Fibroblast of peridontal ligament (primary cell): ENCODE results near the gene MCF2L.

Experiments
- DNase-seq: peaks from one replicate; pipeline ENCODE4 v3.0.0-alpha.2; 2010; ENCODE audit errors: extremely low read depth

MCF2L gene

DNA sequence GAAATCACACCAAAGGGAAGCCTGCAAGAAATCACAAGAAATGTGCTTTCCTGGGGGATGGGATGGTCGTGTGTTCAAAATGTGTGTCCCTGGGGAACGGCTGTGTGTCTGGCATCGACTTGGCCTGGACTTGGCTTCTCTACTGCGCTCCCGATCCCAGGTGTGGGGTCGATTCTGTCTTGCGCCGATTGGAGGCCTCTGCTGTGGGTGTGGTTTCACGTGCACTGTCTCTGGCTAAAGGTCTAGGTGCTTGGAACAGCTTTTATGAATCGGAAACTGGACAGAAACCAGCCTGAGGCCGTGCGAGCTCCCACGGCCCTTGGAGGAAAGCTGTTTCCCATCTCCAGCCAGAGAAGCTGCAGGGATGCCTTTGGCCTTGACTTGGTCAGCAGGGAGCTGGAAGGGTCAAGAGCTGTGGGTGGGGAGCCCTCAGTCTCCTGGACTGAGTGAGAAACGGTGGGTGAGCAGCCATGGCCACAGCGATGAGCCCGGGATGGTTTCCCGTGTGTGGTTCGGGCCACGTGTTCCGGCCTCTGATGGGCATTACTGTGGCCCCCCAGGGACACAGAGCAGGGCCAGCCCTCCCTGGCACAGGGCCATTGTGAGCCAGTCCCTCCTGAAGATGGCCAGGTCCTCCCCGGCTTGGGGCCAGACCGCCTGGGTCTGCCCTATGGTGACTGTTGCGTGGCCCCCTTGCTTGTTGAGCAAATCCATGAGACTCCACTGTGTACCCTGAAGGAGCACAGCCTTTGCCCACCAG is 29.7 kb downstream of the MCF2L start:
- DNase-seq: no peak

DNA sequence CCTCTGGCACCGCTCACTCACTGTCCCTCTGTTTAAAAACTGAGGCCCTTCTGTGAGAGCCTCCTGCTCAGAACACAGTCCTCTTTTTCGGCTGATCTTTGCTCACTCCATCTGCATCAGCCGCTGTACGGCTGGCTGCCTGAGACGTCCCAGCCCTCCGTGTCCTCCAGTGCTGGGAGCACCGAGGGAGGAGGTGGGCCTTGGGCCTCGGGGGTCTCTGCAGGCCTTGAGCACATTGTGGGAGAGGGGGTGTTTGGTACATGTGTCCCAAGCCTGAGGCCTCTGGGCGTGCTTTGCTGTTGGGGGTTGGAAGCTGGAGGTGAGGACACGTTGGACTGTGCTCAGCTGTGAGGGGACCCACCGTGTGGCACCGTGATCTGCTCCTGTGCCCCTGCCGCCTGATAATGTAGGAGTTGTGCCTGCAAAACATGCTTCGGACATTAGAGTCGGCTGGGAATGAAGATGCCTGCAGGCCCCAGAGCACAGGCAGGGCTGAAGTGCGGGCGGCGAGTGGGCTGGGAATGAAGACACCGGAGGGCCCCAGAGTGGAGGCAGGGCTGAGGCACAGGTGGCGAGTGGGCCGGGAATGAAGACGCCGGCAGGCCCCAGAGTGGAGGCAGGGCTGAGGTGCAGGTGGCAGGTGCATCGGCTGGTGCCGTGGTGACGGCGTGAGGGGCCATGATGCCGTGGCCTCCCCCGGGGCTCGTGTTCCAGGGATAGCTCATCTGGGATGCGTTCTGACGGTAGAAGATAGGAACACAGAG is 30.6 kb downstream of the MCF2L start:
- DNase-seq: no peak

DNA sequence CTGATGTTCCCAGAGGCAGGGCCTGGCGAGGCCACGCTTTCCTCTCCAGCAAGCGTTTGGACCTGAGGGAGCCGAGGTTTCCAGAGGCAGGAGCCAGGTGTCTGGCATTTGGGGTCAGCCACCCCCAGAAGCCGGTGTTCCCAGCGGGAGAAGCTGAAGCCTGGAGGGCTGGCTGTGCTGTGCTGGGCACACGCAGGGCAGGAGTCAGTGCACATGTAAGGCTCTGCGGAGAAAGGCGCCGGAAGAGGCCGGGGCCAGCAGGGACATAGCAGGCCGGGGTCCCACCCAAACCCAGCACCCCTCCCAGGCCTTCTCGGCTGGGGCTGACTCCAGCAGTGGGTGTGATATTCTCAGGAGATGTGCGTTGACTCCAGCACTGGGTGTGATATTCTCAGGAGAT is 31.6 kb downstream of the MCF2L start:
- DNase-seq: no peak

DNA sequence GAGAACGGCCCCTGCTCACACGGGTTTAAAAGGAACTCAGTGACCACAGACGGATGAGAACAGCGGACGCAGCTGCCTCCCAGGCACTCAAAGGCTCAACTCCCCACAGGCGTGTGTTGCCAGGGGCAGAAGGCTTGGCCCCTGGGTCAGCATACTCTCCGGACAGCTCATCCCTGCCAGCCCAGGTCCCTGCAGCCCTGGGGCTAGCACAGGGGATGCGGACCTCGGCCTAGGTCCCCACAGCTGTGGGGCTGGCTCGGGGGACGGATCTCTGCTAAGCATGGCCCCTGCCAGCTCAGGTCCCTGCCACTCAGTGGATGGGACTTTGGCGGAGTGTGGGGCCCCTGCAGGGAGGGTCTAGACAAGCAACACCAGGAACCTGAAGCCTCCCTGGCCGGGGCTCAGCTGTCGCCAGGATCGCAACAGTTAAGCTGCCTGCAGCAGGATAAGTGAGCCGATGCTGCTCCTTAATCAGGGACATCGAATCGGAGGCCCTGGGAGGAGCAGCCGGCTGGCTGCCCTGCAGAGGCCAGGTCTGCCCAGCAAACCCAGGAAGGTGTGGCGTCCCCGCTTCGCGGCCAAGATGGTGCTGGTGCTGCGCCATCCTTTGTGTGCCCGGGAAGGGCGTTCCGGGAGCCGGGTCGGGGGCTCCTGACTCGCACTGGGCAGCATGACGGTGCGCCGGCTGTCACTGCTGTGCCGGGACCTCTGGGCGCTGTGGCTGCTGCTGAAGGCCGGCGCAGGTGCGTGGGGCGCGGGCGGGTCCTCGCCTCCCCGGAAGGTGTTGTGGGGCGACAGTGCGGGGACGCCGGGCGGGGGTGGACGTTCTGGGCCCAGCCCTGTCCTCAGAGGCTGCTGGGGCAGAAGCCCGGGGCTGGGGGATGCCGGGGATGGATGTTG is 32.5 kb downstream of the MCF2L start:
- DNase-seq: no peak

DNA sequence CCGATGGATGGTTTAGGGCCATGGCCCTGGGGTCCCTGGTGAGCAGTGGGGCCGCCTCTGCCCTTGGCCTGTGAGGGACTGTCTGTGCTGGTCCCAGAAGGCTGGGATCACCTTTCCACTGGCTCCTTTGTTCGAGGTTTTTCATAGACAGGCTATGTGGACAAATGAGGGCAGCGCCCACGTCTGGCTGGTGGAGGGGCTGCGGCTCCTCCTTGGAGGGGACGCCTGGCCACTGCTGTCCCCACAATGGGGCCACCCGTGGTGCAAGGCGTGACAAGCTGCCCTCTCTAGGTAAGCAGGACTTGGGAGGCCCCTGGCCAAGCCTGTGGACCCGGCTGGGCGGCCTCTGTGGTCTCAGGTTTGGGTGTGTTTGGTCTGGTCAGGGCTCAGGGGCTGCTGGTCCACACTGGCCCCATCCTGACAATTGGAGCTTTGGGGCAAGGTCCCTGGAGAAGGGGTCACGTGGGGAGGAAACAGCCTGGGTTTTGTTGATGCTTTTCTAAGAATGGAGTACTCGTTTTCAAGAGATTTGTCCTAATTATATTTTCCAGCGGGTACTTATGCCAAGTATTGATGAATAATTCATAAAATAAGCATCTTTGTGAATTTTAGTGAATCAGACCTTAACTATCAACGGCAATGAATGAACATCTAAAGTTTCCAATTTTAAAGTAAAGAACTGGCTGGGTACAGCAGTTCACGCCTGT is 33.3 kb downstream of the MCF2L start:
- no peak for DNase-seq

DNA sequence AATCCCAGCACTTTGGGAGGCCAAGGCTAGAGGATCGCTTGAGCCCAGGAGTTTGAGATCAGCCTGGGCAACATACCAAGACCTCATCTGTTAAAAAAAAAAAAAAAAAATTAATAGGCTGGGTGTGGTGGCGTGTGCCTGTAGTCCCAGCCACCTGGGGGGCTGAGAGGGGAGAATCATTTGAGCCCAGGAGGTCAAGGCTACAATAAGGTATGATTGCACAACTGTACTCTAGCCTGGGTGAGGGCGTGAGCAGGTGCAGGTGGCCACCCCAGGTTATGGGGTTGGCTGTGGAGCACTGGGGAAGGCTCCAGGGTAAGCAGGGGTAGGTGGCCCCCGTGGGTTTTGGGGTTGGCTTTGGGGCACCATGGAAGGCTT is 33.9 kb downstream of the MCF2L start:
- DNase-seq: no peak

DNA sequence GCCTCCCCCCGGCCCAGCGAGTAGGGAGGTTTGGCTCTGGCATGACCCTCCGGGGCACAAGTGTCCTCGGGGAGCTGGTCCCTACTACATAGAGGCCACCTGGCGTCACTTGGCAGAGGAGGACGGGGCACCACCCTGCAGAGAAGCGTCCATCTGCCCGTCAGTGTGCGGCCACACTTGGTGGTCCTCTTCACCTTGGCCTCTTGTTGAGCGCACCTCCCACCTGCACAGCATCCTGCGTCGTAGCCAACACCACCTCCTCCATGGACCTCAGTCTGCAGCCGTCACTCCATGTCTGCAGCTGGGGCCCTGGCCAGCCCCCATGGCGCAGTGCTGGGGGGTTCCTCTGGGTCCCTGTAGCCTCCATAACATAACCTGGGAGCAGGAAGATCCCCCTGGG is 35.1 kb downstream of the MCF2L start:
- DNase-seq: no peak

DNA sequence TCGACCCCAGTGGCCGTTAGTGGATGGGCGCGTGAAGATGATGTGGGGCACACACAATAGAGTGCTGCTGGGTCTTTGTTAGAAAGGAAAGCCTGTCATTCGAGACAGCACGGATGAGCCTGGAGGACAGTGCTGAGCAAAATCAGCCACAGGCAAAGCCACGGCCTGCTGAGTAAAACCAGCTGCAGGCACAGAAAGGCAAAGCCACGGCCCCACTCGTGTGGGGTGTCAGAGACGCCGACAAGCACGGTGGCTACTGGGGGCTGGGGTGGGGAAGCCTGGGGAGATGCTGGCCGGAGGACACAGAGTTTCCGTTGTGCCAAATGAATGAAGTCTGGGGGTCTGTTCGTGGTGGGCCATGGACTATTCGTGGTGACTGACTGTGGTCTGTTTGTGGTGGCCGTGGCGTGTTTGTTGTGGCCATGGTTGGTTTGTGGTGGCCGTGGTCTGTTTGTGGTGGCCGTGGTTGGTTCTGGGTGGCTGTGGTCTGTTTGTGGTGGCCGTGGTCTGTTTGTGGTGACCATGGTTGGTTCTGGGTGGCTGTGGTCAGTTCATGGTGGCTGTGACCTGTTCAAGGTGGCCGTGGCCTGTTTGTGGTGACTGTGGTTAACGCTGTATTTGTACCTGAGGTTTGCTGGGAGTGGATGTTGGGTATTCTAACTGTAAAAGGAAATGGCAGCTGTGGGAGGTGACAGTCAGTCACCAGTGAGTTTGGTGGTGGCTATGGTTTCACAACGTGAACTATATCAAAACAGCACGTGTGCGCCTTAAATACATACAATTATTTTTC is 36.3 kb downstream of the MCF2L start:
- no peak for DNase-seq

DNA sequence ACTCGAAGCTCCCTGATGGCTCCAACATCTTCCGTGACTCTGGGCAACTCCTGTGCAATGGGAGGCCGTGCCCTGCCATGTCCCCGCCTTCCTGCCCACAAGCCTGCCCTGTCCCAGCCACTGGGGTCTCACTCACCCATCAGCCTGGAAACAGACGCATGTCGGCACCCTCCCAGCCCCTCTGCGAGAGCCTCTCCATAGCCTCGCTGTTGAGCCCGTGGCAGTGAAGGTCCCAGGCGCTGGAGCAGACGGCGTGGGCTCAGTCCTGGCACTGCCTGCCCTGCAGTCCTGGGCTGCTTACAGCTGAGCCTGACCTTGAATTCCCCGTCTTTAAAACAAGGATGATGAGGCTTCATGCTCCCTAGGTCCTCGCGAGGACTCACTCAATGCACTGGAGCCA is 37.0 kb downstream of the MCF2L start:
- no peak for DNase-seq

DNA sequence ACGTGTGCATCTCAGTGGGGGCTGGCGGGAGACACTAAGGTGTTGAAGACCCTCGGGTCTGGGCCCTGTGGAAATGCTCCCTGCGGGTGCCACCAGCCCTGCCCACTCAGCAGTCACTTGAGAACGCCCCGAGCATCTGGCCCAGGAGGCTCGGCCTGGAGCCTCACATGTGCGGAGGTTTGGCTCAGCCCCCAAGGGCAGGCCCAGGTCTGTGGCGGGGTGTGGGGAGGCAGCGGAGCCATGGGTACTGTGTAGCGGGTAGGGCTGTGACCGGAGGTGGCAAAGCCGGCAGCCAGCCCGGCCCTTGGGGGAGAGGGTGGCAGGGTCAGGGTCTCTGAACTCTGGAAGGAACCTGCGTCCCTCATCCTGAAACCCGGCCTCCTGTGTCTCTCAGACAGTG is 37.6 kb downstream of the MCF2L start:
- no peak for DNase-seq

DNA sequence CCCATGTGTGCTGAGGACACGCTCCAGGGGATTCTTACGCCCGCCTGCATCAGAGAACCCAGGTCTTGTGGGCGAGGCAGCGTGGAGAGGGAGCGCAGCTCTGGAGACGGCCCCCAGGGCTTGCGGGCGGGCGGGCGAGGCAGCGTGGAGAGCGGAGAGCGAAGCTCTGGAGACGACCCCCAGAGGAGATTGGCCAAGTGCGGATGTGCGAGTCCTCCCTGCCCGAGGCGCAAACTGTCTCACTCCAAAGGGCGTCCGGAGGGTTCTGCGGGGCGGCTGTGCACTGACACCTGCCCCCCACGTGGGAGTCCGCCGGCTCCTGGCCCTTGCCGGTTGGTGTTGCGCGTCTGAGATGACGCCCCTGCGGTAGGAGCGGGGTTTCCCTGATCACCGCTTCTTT is 39.8 kb downstream of the MCF2L start:
- DNase-seq: no peak

DNA sequence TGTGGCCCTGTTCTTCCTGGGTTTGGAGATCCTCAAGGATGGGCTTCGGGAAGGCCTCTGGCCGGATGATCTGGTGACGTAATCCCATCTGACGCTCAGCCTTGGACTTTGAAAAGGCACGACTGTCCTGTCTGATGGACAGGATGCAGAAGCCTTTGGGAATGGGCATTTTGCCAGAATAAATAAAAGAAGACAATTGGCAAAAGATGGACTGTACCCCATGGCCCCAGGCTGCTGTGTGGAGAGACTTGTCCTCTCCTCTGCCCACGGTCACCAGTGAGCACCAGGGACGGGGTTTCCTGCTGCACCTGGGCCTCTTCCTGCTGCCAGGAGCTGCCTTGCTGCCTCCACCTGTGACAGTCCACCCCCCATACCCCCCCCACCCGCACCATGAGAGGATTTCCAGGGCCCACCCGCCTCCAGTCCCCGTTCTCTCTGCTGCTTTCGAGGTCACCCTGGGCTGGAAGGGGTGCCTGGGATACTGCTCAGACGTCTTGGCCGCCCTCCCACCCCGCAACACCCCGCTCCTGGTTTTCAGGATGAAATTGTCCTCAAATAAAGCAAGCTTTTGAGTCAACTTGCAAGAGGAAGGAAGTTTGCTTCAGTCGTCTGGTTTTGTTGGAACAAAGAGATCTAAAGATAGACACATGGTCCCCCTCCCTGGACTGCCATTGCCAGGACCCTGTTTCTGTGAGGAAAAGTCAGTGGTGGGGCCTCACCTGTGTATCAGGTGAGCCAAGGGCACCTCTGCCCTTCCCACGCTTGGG is 40.9 kb downstream of the MCF2L start:
- DNase-seq: no peak

DNA sequence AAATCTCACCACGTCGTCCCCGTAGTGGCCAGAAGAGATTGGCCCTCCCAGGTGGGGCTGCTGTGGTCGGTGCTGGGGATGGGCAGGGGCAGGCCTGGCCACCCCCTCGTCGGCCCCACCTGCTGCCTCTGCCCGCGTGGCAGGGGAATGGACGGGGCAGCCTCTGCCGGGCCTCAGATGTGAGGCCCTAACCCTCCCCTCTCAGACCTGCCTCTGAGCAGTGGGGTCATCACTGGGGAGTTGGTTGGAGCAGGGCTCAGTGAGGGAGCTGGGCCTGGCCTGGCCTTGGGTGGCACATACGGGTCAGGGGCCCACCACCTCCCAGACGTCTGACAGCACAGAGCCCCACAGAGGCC is 41.5 kb downstream of the MCF2L start:
- no peak for DNase-seq

DNA sequence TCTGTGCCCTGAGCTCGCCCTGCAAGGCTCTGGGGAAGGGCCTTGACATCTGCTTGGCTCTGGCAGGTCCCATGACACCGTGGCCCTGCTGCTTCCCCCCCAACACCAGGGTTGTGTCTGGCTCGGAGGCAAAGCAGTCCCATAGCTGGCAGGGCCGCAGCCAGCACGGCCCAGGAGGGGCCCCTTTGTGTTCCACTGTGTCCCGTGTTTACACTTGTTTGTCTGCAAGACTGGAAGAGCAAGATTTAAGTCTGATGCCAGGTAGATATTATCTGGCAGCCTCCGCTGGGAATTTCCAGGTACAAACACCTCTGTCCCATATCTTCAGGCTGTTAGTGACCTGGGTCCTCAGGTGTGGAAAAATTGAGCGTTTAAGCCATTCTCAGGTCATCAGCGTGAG is 44.3 kb downstream of the MCF2L start:
- DNase-seq: no peak

DNA sequence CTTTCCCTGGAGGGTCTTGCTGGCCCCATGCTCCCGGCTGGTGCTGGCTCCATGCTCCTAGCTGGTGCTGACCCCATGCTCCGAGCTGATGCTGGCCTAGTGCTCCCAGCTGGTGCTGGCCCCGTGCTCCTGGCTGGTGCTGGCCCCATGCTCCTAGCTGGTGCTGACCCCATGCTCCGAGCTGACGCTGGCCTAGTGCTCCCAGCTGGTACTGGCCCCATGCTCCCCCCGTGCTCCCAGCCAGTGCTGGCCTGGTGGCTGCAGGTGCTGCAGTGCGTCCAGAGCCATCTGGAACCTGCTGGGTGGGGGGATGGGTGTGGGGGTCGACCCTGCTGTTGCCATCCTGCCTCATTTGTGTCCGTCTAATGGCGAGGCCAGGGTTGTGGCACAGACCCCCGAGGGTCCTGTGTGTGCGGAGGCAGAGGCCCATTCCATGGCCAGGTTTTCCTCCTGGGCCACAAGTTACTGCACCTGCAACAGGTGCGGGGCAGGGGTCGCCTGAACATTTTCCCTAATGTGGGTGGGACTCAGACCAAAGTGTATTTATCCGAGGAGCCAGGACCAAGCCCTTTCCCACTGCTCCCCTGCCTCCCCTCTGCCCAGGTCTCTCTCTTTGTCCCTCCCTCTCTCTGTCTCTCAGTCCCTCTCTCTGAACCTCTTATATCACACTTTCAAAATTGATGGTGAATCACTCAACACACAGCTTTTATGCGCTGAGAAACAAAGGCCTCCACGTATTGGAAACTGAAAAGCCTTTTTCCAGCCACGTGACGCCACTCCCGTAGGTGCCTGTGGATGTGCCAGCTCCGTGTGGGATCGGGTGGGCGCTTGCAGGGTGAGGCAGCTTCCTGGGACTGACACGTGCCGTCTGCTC is 45.1 kb downstream of the MCF2L start:
- DNase-seq: no peak

DNA sequence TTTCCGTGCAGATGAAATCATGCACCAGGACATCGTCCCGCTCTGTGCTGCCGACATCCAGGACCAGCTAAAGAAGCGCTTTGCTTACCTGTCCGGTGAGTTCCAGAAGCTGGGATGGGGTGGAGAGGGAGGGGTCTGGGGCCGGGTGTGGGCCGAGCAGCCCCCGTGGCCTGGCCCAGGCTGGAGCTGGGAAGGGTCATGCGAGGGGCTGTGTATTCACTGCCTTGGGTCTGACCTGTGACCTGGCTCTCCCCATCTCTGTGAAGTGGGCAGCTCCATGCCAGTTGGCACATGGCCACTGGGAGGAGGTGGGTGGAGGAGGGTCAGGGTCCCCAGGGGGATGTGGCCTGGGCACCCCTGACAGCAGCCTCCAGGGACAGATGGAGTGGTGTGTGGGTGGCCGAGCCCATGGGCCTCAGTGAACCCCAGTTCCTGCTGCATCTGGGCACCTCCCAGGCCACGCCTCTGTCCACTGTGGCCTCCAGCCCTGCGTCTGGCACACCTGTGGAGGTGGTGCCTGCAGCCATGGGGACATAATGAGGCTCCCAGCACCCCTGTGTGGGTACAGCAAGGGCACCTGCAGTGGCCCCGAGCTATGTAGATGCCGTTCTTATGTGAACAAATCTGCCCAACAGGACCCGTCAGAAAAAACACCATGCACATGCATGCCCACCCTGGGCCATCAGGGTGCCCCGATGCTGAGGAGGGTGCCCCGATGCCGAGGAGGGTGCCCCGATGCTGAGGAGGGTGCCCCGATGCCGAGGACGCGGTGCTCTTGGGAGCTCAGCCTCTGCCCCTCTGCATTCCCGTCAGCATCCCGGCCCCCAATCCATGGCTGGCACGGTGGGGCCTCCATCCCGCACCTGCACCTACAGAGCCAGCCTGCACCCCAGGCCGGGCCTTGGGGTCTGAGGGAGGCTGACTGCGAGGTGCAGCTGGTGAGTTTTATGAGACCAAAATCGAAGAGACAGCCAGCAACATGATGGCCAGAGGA is 46.0 kb downstream of the MCF2L start:
- no peak for DNase-seq

DNA sequence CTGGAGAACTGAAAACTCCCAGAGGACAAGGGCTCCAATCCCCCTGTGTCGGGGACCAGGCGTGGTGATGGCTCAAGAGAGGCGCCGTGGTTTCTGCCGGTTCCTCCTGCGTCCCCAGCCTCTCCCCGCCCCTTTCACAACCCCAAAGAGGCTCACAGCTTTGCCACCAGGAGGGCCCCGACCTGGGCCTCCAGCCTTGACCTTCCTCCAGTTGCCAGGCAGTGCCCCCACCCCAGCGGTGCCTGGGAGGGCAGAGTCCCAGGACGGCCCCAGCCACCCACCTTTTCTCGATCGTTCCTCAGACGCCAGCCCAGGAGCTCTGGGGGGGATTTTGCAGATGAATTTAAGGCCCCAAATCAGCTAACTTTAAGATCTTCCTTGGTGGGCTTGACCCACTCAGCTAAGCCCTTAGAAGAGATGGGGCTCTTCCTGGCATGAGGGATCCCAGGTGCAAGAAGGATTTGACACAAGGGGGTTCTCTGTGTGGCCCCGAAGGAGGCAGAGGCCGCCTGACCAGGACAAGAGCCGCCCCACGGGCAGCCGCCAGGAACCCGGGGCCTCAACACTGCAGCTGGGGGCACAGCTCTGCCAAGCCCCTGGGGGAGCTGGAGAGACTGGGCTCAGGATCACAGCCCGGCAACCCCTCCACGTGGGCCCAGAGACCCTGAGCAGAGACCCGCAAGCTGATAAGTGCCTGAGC is 47.0 kb downstream of the MCF2L start:
- DNase-seq: no peak
